HCT116 (cell line): ENCODE data around the gene LRRIQ4. TPM values are rescaled to one million over a fixed set of nuclear protein-coding genes. Genes with fewer than 3 reads are reported as not detected.

Source experiments
- ATAC-seq: fragments of 200-7000 bp; cut with Tn5 transposase; 2 replicates; pipeline ENCODE4 v1.9.1; 2020; ENCODE audit warnings: mild to moderate bottlenecking, moderate library complexity
- BruUV-seq: library from RNA; stranded (reverse); fragments of 400-500 nt; replicated peaks from 2 replicates; lab custom pipeline; 2021; lab: Mats Ljungman, UMichigan
- CTCF ChIA-PET: fragments of 300-600 bp; sonication (Branson Sonifier 250); formaldehyde crosslinking; loops from one replicate; lab custom pipeline; 2021; ENCODE audit warnings: antibody characterized with exemption; lab: Charles Lee
- POLR2A ChIA-PET: fragments of 300-600, 350-600 bp; sonication (Branson Sonifier 250); formaldehyde crosslinking; loops from one replicate; lab custom pipeline; 2021; ENCODE audit warnings: antibody characterized with exemption; lab: Charles Lee
- RAD21 ChIA-PET, 2 experiments: fragments of 300-600 bp; sonication (Branson Sonifier 250); formaldehyde crosslinking; loops; one replicate each; lab custom pipeline; 2023; ENCODE audit warnings: low total read pairs in 2 of 2; ENCODE audit not compliant: uncharacterized antibody in 2 of 2, unreplicated experiment in 2 of 2, low non-redundant PET in 1 of 2; lab: Charles Lee
- DNase-seq: peaks from one replicate; pipeline ENCODE4 v3.0.0-alpha.2; 2010; ENCODE audit warnings: low read depth, low spot score
- H2AFZ ChIP-seq: fragments of 200-600 bp; shearing (Covaris generic), sonication (generic); 2 replicates; pipeline ENCODE4 v1.6.1; 2017; ENCODE audit warnings: low read depth, mixed run types, mixed read lengths, antibody characterized with exemption, low read length; ENCODE audit not compliant: poor library complexity, severe bottlenecking
- H3K27ac ChIP-seq: 2 replicates; pipeline ENCODE4 v1.5.1; 2012; ENCODE audit warnings: low read depth, low read length
- H3K27me3 ChIP-seq: fragments of 200-600 bp; sonication (generic); 2 replicates; pipeline ENCODE4 v1.6.1; 2016; ENCODE audit warnings: mixed run types, low read length, mixed read lengths; ENCODE audit not compliant: insufficient read depth
- H3K36me3 ChIP-seq, 2 experiments: fragments of 200-500 bp in 1 of 2; fragments of 200-600 bp in 1 of 2; sonication (Bioruptor generic) in 1 of 2; sonication (generic) in 1 of 2; 2 replicates each; pipeline versions ENCODE4 v1.5.1 to v1.6.1; 2014 to 2016; ENCODE audit warnings: low read length in 2 of 2, inconsistent platforms in 1 of 2, mixed read lengths in 1 of 2, mixed run types in 1 of 2; ENCODE audit not compliant: insufficient read depth in 2 of 2, control insufficient read depth in 1 of 2
- H3K4me1 ChIP-seq, 2 experiments: fragments of 200-600 bp in 1 of 2; sonication (generic) in 1 of 2; 2 replicates each; pipeline versions ENCODE4 v1.5.1 to v1.6.1; 2012 to 2017; ENCODE audit warnings: low read length in 2 of 2, inconsistent platforms in 1 of 2, mild to moderate bottlenecking in 1 of 2, mixed read lengths in 1 of 2, mixed run types in 1 of 2, moderate library complexity in 1 of 2; ENCODE audit not compliant: insufficient read depth in 2 of 2, control insufficient read depth in 1 of 2
- H3K4me2 ChIP-seq: fragments of 200-600 bp; sonication (generic); 2 replicates; pipeline ENCODE4 v1.6.1; 2017; ENCODE audit warnings: mixed run types, low read length, mixed read lengths
- H3K4me3 ChIP-seq, 2 experiments: fragments of 200-600 bp in 1 of 2; sonication (generic) in 1 of 2; replicated peaks in 1 of 2; 2 replicates each; pipeline ENCODE4 v1.5.1; 2011 to 2016; ENCODE audit warnings: low read length in 2 of 2, control low read depth in 1 of 2, low read depth in 1 of 2, mild to moderate bottlenecking in 1 of 2, mixed read lengths in 1 of 2, mixed run types in 1 of 2
- H3K79me2 ChIP-seq: fragments of 200-600 bp; sonication (generic); 2 replicates; pipeline ENCODE4 v1.6.1; 2017; ENCODE audit warnings: mild to moderate bottlenecking, mixed run types, low read length, moderate library complexity, mixed read lengths; ENCODE audit not compliant: insufficient read depth
- H3K9ac ChIP-seq: fragments of 200-600 bp; sonication (generic); 2 replicates; pipeline ENCODE4 v1.6.1; 2016; ENCODE audit warnings: low read length, mixed read lengths
- H3K9me2 ChIP-seq: fragments of 200-600 bp; sonication (generic), shearing (Covaris generic); 2 replicates; pipeline ENCODE4 v1.6.1; 2017; ENCODE audit warnings: mixed run types, mild to moderate bottlenecking, moderate library complexity; ENCODE audit not compliant: insufficient read depth
- H3K9me3 ChIP-seq, 2 experiments: fragments of 200-500 bp in 1 of 2; fragments of 200-600 bp in 1 of 2; sonication (Bioruptor generic) in 1 of 2; sonication (generic) in 1 of 2; 2 replicates each; pipeline ENCODE4 v1.6.1; 2014 to 2017; ENCODE audit warnings: low read length in 2 of 2, mixed read lengths in 2 of 2, inconsistent platforms in 1 of 2, low read depth in 1 of 2, mild to moderate bottlenecking in 1 of 2, mixed run types in 1 of 2, moderate library complexity in 1 of 2; ENCODE audit not compliant: control insufficient read depth in 1 of 2, insufficient read depth in 1 of 2
- H4K20me1 ChIP-seq: fragments of 200-600 bp; sonication (generic), shearing (Covaris generic); 2 replicates; pipeline ENCODE4 v1.6.1; 2017; ENCODE audit warnings: mixed run types, mild to moderate bottlenecking, moderate library complexity; ENCODE audit not compliant: insufficient read depth
- CEBPB ChIP-seq: IDR thresholded peaks from 2 replicates; pipeline ENCODE4 v1.6.1; 2012; ENCODE audit warnings: low read depth
- CTCF ChIP-seq, 3 experiments: fragments of 200-600 bp in 1 of 3; sonication (generic) in 1 of 3; IDR thresholded peaks in 2 of 3; conservative IDR thresholded peaks in 1 of 3; 2 replicates each; pipeline ENCODE4 v1.5.1; 2012 to 2017; ENCODE audit warnings: low read depth in 2 of 3, low read length in 2 of 3, antibody characterized with exemption in 1 of 3, borderline replicate concordance in 1 of 3, control low read depth in 1 of 3, mild to moderate bottlenecking in 1 of 3, mixed read lengths in 1 of 3, mixed run types in 1 of 3, moderate library complexity in 1 of 3; ENCODE audit not compliant: insufficient read depth in 1 of 3
- EGR1 ChIP-seq: IDR thresholded peaks from 2 replicates; pipeline ENCODE4 v1.6.1; 2012; ENCODE audit warnings: low read depth
- REST ChIP-seq: IDR thresholded peaks from 2 replicates; pipeline ENCODE4 v1.6.1; 2012; ENCODE audit warnings: low read depth
- SIN3A ChIP-seq: IDR thresholded peaks from 2 replicates; pipeline ENCODE4 v1.6.1; 2012; ENCODE audit warnings: low read depth
- SP1 ChIP-seq: IDR thresholded peaks from 2 replicates; pipeline ENCODE4 v1.6.1; 2012; ENCODE audit warnings: low read depth
- SRF ChIP-seq: IDR thresholded peaks from 2 replicates; pipeline ENCODE4 v1.6.1; 2012; ENCODE audit warnings: low read depth
- YY1 ChIP-seq: IDR thresholded peaks from 2 replicates; pipeline ENCODE4 v1.6.1; 2011; ENCODE audit warnings: low read length, low read depth, moderate library complexity, mild to moderate bottlenecking; ENCODE audit not compliant: insufficient replicate concordance; ENCODE audit errors: extremely low read depth
- intact Hi-C: fragments of 100-400 bp; cut with micrococcal nuclease; formaldehyde crosslinking; loops from 2 replicates; pipeline ENCODE4 v1.10.0; 2022
- total RNA-seq: library from RNA; stranded (reverse); gene quantifications from one replicate; pipeline ENCODE4 v1.2.1, GENCODE V29; 2021; ENCODE audit not compliant: unreplicated experiment
- TF ChIP-seq, protein P1 (sequence below): IDR thresholded peaks from 2 replicates; pipeline ENCODE4 v1.6.1; 2012

Gene LRRIQ4
- total RNA-seq, 1 experiment from 2014 or later: not detected

DNA sequence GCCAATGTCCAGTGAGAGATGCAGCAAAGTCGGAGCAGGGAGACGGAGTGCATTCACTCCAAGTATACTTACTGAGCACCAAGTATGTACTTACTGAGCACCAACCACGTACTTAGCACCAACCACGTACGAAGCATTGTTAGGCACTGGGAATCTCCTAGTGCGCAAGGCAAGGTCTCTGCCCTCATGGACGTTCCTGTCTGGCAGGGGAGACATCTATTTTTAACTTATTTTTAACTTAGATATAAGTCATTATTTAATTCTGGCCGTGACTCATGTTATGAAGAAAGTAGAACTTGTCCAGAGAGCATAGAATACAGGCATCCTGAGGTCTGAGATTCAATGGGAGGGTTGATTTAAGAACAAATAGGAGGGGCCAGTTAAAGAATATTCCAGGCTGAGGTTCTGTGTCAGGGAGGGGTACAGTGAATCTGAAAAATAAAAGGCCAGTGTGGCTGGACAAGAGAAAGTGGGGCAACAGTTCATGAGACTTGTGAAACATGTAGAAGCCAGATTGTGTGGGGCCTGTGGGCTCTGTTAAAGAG, 66.4 kb downstream of the LRRIQ4 start:
- RAD21 ChIA-PET: no interaction called here
- no peaks in the 10 kb centered on the region for H3K27me3 ChIP-seq
- intact Hi-C loops: no loop called here
- no peaks in the 10 kb centered on the region for H3K4me1 ChIP-seq
- H3K9me2 ChIP-seq: no peaks in the 10 kb centered on the region
- H4K20me1 ChIP-seq: no peaks in the 10 kb centered on the region
- H2AFZ ChIP-seq: no peak overlapping the region
- POLR2A ChIA-PET: no interaction called here
- H3K4me3 ChIP-seq: no peak overlapping the region
- CTCF ChIA-PET: no interaction called here
- no peak overlapping the region for H3K9ac ChIP-seq
- no TSS peak for BruUV-seq
- no peaks in the 10 kb centered on the region for H3K36me3 ChIP-seq
- no peak overlapping the region for H3K4me2 ChIP-seq
- ATAC-seq (no peak), DNase-seq (no peak)
- no peak overlapping the region for H3K27ac ChIP-seq
- no peaks in the 10 kb centered on the region for H3K79me2 ChIP-seq
- TF ChIP-seq EGR1: no peak
- TF ChIP-seq, protein P1, sequence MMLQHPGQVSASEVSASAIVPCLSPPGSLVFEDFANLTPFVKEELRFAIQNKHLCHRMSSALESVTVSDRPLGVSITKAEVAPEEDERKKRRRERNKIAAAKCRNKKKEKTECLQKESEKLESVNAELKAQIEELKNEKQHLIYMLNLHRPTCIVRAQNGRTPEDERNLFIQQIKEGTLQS: no peak
- no peak for TF ChIP-seq CTCF (IDR thresholded peaks at IDR 0.05 in 2 of 3, conservative IDR thresholded peaks at IDR 0.05 in 1 of 3; ENCODE audit: borderline replicate concordance in 1 of 3, insufficient read depth in 1 of 3, low read depth in 2 of 3, low read length in 2 of 3)
- TF ChIP-seq SP1: no peak
- TF ChIP-seq REST: no peak
- no peak for TF ChIP-seq CEBPB
- TF ChIP-seq SRF: no peak
- no peak for TF ChIP-seq SIN3A
- TF ChIP-seq YY1: no peak
- H3K9me3 ChIP-seq: no peaks in the 10 kb centered on the region
